ENCODE measurements around the gene ACSF2.
"Not testable (repeated sequence)": the region's sequence is repeated elsewhere in the genome, so short reads cannot be mapped to it uniquely, and the experiment has no call there.

ACSF2 gene

GRCh38 chr17:50414808-50415207, 11.2 kb upstream of the ACSF2 start:
- ATAC-seq = no peak
- no peak for TF ChIP-seq ZNF70 (CRISPR knock-in tag; IDR thresholded peaks at IDR 0.05)
- no peak for TF ChIP-seq CSRNP3 (CRISPR knock-in tag; IDR thresholded peaks at IDR 0.05)
- TF ChIP-seq CSDC2 (CRISPR knock-in tag; IDR thresholded peaks at IDR 0.05) = no peak
- TF ChIP-seq PATZ1 (CRISPR knock-in tag; IDR thresholded peaks at IDR 0.05; ENCODE audit: borderline replicate concordance) = no peak
- TF ChIP-seq ZFP3 (CRISPR knock-in tag; IDR thresholded peaks at IDR 0.05) = no peak
- TF ChIP-seq PPARA (CRISPR knock-in tag; IDR thresholded peaks at IDR 0.05; ENCODE audit: borderline replicate concordance) = no peak
- no peak for TF ChIP-seq SNAI2 (CRISPR knock-in tag; IDR thresholded peaks at IDR 0.05)
- no peak for TF ChIP-seq BACH2 (CRISPR knock-in tag; IDR thresholded peaks at IDR 0.05; ENCODE audit: borderline replicate concordance)
- no peak for TF ChIP-seq ZC3H10 (CRISPR knock-in tag; IDR thresholded peaks at IDR 0.05)
- no peak for TF ChIP-seq CREB5 (CRISPR knock-in tag; IDR thresholded peaks at IDR 0.05; ENCODE audit: low read depth)
- TF ChIP-seq TCF4 (CRISPR knock-in tag; IDR thresholded peaks at IDR 0.05; ENCODE audit: borderline replicate concordance) = no peak
- TF ChIP-seq ZFP30 (CRISPR knock-in tag; IDR thresholded peaks at IDR 0.05) = no peak
- TF ChIP-seq TOX (CRISPR knock-in tag; IDR thresholded peaks at IDR 0.05; ENCODE audit: borderline replicate concordance) = no peak
- TF ChIP-seq ZNF8 (CRISPR knock-in tag; IDR thresholded peaks at IDR 0.05) = no peak

GRCh38 chr17:50419577-50419976, 6.4 kb upstream of the ACSF2 start:
- ATAC-seq = not testable (repeated sequence)

GRCh38 chr17:50420419-50421112, 5.5 kb upstream of the ACSF2 start:
- no peak for TF ChIP-seq ZNF565 (CRISPR knock-in tag; conservative IDR thresholded peaks at IDR 0.05; ENCODE audit: low read depth)
- TF ChIP-seq RARB (CRISPR knock-in tag; IDR thresholded peaks at IDR 0.05) = no peak
- TF ChIP-seq TCF4 (CRISPR knock-in tag; IDR thresholded peaks at IDR 0.05; ENCODE audit: borderline replicate concordance) = no peak
- no peak for TF ChIP-seq ZNF8 (CRISPR knock-in tag; IDR thresholded peaks at IDR 0.05)
- ATAC-seq = no peak

GRCh38 chr17:50421308-50422051, 4.5 kb upstream of the ACSF2 start:
- TF ChIP-seq CSDC2 (CRISPR knock-in tag; IDR thresholded peaks at IDR 0.05) = no peak
- no peak for TF ChIP-seq SNAI2 (CRISPR knock-in tag; IDR thresholded peaks at IDR 0.05)
- no peak for TF ChIP-seq POU6F1 (CRISPR knock-in tag; IDR thresholded peaks at IDR 0.05; ENCODE audit: borderline replicate concordance, low read depth)
- TF ChIP-seq ZFP3 (CRISPR knock-in tag; IDR thresholded peaks at IDR 0.05) = no peak
- no peak for TF ChIP-seq ZFP30 (CRISPR knock-in tag; IDR thresholded peaks at IDR 0.05)
- no peak for ATAC-seq

- no peak for TF ChIP-seq PPARA (CRISPR knock-in tag; IDR thresholded peaks at IDR 0.05; ENCODE audit: borderline replicate concordance)
- TF ChIP-seq ZC3H10 (CRISPR knock-in tag; IDR thresholded peaks at IDR 0.05) = no peak
- TF ChIP-seq TOX (CRISPR knock-in tag; IDR thresholded peaks at IDR 0.05; ENCODE audit: borderline replicate concordance) = no peak
- TF ChIP-seq CSRNP3 (CRISPR knock-in tag; IDR thresholded peaks at IDR 0.05) = no peak
- no peak for TF ChIP-seq RARB (CRISPR knock-in tag; IDR thresholded peaks at IDR 0.05)
- ATAC-seq = no peak
Observed at GRCh38 chr17:50422738-50423137, 3.3 kb upstream of the ACSF2 start.

Data from SK-N-SH treated with all-trans-retinoic acid at 6 μM for 48 hours (cell line).